GM21529 (cell line): ENCODE data around the gene SIRPD.

Experiments
- ATAC-seq: cut with Tn5 transposase; IDR thresholded peaks from one replicate; pipeline ENCODE4 v1.9.1; 2021; ENCODE audit not compliant: unreplicated experiment

The SIRPD gene

GRCh38 chr20:1538655-1539054, 18.9 kb downstream of the SIRPD start:
- ATAC-seq = no peak

GRCh38 chr20:1537731-1538058, 19.8 kb downstream of the SIRPD start:
- ATAC-seq = no peak

GRCh38 chr20:1536893-1537730, 20.4 kb downstream of the SIRPD start:
- ATAC-seq = no peak

GRCh38 chr20:1535420-1536175, 21.9 kb downstream of the SIRPD start:
- ATAC-seq = peak; percentile 92

- no peak for ATAC-seq
Measured at GRCh38 chr20:1534526-1534925, 23.0 kb downstream of the SIRPD start.

- no peak for ATAC-seq
Measured at GRCh38 chr20:1533059-1533458, 24.4 kb downstream of the SIRPD start.

- ATAC-seq = no peak
Measured at GRCh38 chr20:1528811-1529210, 28.7 kb downstream of the SIRPD start.

GRCh38 chr20:1527923-1528322, 29.6 kb downstream of the SIRPD start:
- ATAC-seq = no peak

- ATAC-seq = no peak
Measured at GRCh38 chr20:1526896-1527295, 30.6 kb downstream of the SIRPD start.

GRCh38 chr20:1526310-1526709, 31.2 kb downstream of the SIRPD start:
- no peak for ATAC-seq

GRCh38 chr20:1524004-1524403, 33.5 kb downstream of the SIRPD start:
- ATAC-seq = no peak

- ATAC-seq = no peak
Measured at GRCh38 chr20:1517010-1517409, 40.5 kb downstream of the SIRPD start.

- ATAC-seq = no peak
Measured at GRCh38 chr20:1513801-1514200, 43.7 kb downstream of the SIRPD start.

- no peak for ATAC-seq
Measured at GRCh38 chr20:1509237-1509636, 48.3 kb downstream of the SIRPD start.

- no peak for ATAC-seq
Measured at GRCh38 chr20:1508574-1508973, 48.9 kb downstream of the SIRPD start.

GRCh38 chr20:1507276-1507675, 50.2 kb downstream of the SIRPD start:
- ATAC-seq = no peak

- no peak for ATAC-seq
Measured at GRCh38 chr20:1505871-1506270, 51.6 kb downstream of the SIRPD start.

GRCh38 chr20:1505361-1505760, 52.1 kb downstream of the SIRPD start:
- no peak for ATAC-seq

- ATAC-seq = peak; percentile 99
Measured at GRCh38 chr20:1503564-1504227, 53.8 kb downstream of the SIRPD start.

GRCh38 chr20:1500496-1500895, 57.0 kb downstream of the SIRPD start:
- ATAC-seq = no peak

GRCh38 chr20:1499528-1500420, 57.7 kb downstream of the SIRPD start:
- no peak for ATAC-seq
